Activated B cell treated with CpG ODN at 0.5 μM for 24 hours (primary cell): ENCODE measurements around the gene GNB1L. TPM values are rescaled to one million over a fixed set of nuclear protein-coding genes. Genes with fewer than 3 reads are reported as not detected.

ENCODE experiments used
- ATAC-seq: fragments of 200-7000 bp; cut with Tn5 transposase; one replicate; pipeline ENCODE4 v1.10.0; 2021; ENCODE audit warnings: low read depth, mild to moderate bottlenecking, moderate library complexity
- CTCF ChIA-PET: fragments of 350-600 bp; sonication (Branson Sonifier 250); formaldehyde crosslinking; loops from one replicate; lab custom pipeline; 2021; ENCODE audit warnings: antibody characterized with exemption; lab: Charles Lee
- POLR2A ChIA-PET: fragments of 350-600 bp; sonication (Branson Sonifier 250); formaldehyde crosslinking; loops from one replicate; lab custom pipeline; 2021; ENCODE audit warnings: antibody characterized with exemption; lab: Charles Lee
- DNase-seq: peaks from one replicate; pipeline ENCODE4 v3.0.0; 2022
- H3K27ac Mint-ChIP-seq: one replicate; pipeline ENCODE4 v1.8.0; 2020; ENCODE audit warnings: mixed read lengths
- H3K27me3 Mint-ChIP-seq: one replicate; pipeline ENCODE4 v1.8.0; 2021; ENCODE audit warnings: mixed read lengths
- H3K36me3 Mint-ChIP-seq: one replicate; pipeline ENCODE4 v1.8.0; 2021; ENCODE audit warnings: low read depth, mixed read lengths
- H3K4me1 Mint-ChIP-seq: one replicate; pipeline ENCODE4 v1.8.0; 2021; ENCODE audit warnings: mixed read lengths
- H3K4me3 Mint-ChIP-seq: one replicate; pipeline ENCODE4 v1.8.0; 2020; ENCODE audit warnings: mild to moderate bottlenecking, mixed read lengths
- H3K9me3 Mint-ChIP-seq: one replicate; pipeline ENCODE4 v1.8.0; 2020; ENCODE audit warnings: mixed read lengths
- intact Hi-C: fragments of 100-400 bp; cut with micrococcal nuclease; formaldehyde crosslinking; loops from one replicate; pipeline ENCODE4 v1.15.1; 2024
- total RNA-seq: library from RNA; stranded (reverse); gene quantifications from 2 replicates; pipeline ENCODE4 v1.2.3, GENCODE V29; 2022
- TF ChIP-seq, protein P1 (sequence below): fragments of 200-600 bp; IDR thresholded peaks from one replicate; pipeline ENCODE4 v1.8.0; 2022; ENCODE audit warnings: antibody characterized with exemption, mild to moderate bottlenecking

The GNB1L gene
- total RNA-seq, 1 donor from 2014 or later = 6.3 TPM

DNA sequence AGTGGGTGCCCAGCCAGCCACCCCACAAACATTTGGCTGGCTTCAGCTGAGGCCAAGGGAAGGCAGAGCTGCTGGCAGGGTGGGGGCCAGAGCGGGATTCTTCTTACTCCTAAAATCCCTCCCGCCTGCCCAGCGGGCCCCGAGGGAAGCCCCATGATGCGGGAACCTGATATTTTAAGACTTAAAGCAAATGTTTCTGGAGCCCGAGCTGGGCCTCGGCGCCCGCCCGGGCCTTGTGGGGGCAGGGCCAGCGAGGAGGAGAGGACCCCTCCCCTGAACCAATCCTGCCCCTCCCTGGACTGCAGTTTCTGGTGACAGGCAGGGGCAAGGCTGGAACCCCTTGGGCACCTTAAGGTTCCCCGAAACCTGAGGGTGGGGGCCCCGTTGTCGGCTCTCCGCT is 114.1 kb downstream of the GNB1L start:
- intact Hi-C loops = no loop called here
- Mint-ChIP-seq H3K27ac (no peak overlapping the region), H3K36me3 (no peaks in the 10 kb centered on the region), H3K4me1 (no peaks in the 10 kb centered on the region), H3K4me3 (no peak overlapping the region), H3K27me3 (no peaks in the 10 kb centered on the region), H3K9me3 (no peaks in the 10 kb centered on the region)
- ChIA-PET CTCF (interaction anchor here (0.9 kb wide), 1 partner anchor 10 kb away, joined by 3 read pairs; no protein-coding TSS in a partner anchor), POLR2A (no interaction called here)
- TF ChIP-seq, protein P1, sequence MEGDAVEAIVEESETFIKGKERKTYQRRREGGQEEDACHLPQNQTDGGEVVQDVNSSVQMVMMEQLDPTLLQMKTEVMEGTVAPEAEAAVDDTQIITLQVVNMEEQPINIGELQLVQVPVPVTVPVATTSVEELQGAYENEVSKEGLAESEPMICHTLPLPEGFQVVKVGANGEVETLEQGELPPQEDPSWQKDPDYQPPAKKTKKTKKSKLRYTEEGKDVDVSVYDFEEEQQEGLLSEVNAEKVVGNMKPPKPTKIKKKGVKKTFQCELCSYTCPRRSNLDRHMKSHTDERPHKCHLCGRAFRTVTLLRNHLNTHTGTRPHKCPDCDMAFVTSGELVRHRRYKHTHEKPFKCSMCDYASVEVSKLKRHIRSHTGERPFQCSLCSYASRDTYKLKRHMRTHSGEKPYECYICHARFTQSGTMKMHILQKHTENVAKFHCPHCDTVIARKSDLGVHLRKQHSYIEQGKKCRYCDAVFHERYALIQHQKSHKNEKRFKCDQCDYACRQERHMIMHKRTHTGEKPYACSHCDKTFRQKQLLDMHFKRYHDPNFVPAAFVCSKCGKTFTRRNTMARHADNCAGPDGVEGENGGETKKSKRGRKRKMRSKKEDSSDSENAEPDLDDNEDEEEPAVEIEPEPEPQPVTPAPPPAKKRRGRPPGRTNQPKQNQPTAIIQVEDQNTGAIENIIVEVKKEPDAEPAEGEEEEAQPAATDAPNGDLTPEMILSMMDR = no peak
- ATAC-seq (no peak), DNase-seq (no peak)

DNA sequence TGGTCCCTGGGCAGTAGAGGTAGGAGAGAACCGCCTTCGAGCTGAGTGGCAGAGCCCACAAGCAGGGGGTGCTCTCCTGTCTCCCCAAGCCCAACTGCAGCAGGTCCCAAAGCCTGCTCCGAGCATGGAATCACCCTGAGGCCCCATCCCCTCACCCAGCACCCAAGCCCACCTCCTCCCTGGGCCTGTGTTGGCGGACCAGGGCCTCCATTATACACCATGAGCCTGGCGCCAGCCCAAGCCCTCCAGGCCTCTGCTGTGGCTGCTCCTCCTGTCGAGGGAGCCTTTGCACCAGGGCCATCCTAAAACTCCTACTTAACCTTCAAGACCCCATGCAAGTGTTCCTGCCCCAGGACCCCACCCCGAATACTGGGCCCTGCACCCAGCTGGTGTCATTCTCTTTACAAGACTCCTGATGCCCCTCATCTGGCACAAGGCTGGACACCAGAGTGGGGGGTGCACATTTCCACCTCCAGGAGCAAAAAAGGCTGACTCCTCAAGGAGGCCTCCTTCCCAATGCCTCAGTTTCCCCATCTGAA is 114.7 kb downstream of the GNB1L start:
- Mint-ChIP-seq H3K4me3 (no peak overlapping the region), H3K36me3 (no peaks in the 10 kb centered on the region), H3K27me3 (no peaks in the 10 kb centered on the region), H3K9me3 (no peaks in the 10 kb centered on the region), H3K4me1 (no peaks in the 10 kb centered on the region), H3K27ac (no peak overlapping the region)
- DNase-seq (no peak), ATAC-seq (no peak)
- TF ChIP-seq, protein P1 = no peak
- ChIA-PET POLR2A (no interaction called here), CTCF (no interaction called here)
- intact Hi-C loops = no loop called here

DNA sequence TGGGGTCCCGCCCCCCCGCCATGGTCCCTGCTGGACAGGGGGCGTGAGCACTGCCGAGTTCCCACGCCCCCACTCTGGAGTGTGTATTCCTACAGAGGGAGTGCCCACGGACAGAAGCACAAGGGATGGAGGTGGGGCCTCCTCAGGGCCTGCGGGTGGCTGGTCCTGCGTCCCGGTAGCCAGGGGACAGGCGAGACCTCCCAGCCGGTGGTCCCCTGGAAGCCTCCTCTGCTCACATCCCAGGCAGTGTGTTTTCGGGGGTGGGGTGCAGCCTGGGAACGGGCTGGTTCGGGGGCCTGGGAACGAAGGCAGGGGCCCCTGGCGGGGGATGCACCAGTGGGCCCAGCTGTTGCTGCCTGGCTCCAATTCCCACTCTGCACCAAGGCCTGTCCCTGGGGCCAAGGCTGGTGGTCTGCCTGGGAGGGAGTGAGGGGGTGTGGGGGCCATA is 115.2 kb downstream of the GNB1L start:
- Mint-ChIP-seq H3K4me3 (no peak overlapping the region), H3K36me3 (no peaks in the 10 kb centered on the region), H3K27ac (no peak overlapping the region), H3K4me1 (no peaks in the 10 kb centered on the region), H3K27me3 (no peaks in the 10 kb centered on the region), H3K9me3 (no peaks in the 10 kb centered on the region)
- CTCF ChIA-PET = no interaction called here
- POLR2A ChIA-PET = no interaction called here
- TF ChIP-seq, protein P1 = no peak
- no peak for ATAC-seq
- no peak for DNase-seq
- intact Hi-C loops = no loop called here

DNA sequence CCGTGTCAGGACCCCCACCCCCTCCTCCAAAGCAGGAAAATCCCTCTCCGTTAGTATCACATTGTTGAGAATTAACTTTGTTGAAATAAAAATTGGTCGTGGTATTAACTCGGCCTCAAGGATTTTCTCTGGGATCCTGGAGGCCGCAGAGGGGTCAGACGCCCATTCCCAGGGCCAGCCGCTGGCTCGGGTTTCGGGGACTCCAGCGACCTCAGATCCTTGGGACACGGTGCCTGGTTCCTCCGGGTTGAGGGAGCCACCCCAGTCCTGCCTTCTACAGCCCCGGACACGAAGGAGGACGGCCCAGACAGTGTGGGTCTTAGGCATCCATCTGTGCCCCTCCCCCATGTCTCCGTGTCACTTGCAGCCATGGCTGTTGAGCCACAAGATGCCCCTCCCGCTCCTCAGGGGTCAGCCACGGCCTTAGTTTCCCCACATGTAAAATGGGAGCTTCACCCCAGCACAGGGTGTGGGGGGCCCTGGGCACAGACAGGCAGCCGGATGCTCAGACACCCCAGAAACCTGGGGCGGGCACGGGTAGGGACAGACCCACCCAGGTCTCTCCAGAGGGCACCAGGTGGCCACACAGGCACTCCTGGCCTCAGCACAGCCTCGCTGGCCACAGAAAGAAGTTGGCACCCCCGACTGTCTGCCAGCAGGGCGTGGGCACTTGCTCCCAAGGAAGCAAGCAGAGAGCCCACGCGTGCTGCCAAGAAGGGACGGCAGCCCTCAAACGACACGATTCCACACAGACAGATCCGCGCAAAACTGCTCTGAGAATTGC is 115.8 kb downstream of the GNB1L start:
- no peaks in the 10 kb centered on the region for H3K4me1 Mint-ChIP-seq
- TF ChIP-seq, protein P1 = no peak
- DNase-seq = no peak
- H3K27ac Mint-ChIP-seq = no peak overlapping the region
- POLR2A ChIA-PET = no interaction called here
- intact Hi-C loops = no loop called here
- no peaks in the 10 kb centered on the region for H3K36me3 Mint-ChIP-seq
- H3K9me3 Mint-ChIP-seq = no peaks in the 10 kb centered on the region
- no peak for ATAC-seq
- no peak overlapping the region for H3K4me3 Mint-ChIP-seq
- CTCF ChIA-PET = no interaction called here
- no peaks in the 10 kb centered on the region for H3K27me3 Mint-ChIP-seq

DNA sequence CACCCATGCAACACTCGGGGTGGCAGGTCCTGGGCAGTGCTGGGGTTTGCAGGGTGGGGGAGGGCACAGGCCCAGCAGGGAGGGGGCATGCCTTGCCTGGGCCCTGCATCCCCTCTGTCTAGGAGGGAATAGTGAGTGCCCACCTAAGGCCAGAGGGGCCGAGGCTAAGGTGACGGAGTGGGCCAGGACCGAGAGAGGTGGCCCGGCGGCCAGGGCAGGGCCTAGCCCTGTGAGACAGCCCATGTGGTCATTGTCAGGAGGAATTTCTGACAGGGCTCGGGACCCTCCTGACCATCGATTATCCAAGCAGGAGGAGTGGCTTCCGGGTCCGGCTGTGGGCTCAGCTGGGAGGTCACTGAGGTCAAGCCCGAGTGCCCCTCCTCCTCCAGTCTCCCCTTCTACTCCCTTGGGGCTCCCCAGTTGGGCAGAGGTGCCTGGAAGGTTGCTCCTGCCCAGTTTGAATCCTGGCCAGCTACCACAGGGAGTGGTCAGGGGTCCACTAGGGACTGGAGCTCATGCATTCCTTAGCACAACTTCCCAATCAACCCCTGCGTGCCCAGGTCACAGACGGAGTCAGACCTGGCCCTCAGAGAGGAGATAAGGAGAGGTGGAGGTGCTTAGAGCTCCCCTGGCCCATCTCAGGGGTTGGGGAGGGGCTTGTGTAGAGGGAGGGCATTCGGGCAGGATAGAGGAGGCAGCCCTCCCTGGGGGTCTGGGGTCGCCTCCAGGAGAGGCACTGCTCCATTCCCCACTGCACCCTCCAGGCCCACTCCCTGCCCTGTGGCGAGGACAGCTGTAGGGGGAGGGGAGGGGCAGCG is 116.6 kb downstream of the GNB1L start:
- DNase-seq (no peak), ATAC-seq (no peak)
- POLR2A ChIA-PET = no interaction called here
- Mint-ChIP-seq H3K4me3 (no peak overlapping the region), H3K9me3 (no peaks in the 10 kb centered on the region), H3K36me3 (no peaks in the 10 kb centered on the region), H3K27ac (no peak overlapping the region), H3K4me1 (no peaks in the 10 kb centered on the region), H3K27me3 (no peaks in the 10 kb centered on the region)
- TF ChIP-seq, protein P1 = no peak
- intact Hi-C loops = no loop called here
- CTCF ChIA-PET = no interaction called here
